Muscle layer of duodenum (tissue), 2 donors: ENCODE results near the gene UBXN2A.
A peak's percentile ranks its signal among the peaks of the same experiment; 100 is the strongest.

Experiments used
- H3K27ac ChIP-seq: one replicate; pipeline ENCODE4 v1.7.0; 2013; ENCODE audit warnings: mild to moderate bottlenecking, low read length
- H3K27me3 ChIP-seq: one replicate; pipeline ENCODE4 v1.7.0; 2013; ENCODE audit warnings: low read depth, mild to moderate bottlenecking, control low read depth, low read length
- H3K36me3 ChIP-seq, 2 donors: one replicate each; pipeline ENCODE4 v1.7.0; 2013; ENCODE audit warnings: low read length in 2 of 2, control low read depth in 1 of 2, mild to moderate bottlenecking in 1 of 2; ENCODE audit not compliant: insufficient read depth in 2 of 2, control insufficient read depth in 1 of 2
- H3K4me1 ChIP-seq, 2 donors: one replicate each; pipeline ENCODE4 v1.7.0; 2013; ENCODE audit warnings: low read length in 2 of 2, mild to moderate bottlenecking in 2 of 2, control low read depth in 1 of 2, moderate library complexity in 1 of 2; ENCODE audit not compliant: insufficient read depth in 2 of 2, control insufficient read depth in 1 of 2
- H3K4me3 ChIP-seq, 2 donors: one replicate each; pipeline ENCODE4 v1.7.0; 2013; ENCODE audit warnings: low read length in 2 of 2, low read depth in 1 of 2, mild to moderate bottlenecking in 1 of 2
- H3K9me3 ChIP-seq, 2 donors: one replicate each; pipeline ENCODE4 v1.7.0; 2013; ENCODE audit warnings: low read length in 2 of 2, control low read depth in 1 of 2, mild to moderate bottlenecking in 1 of 2; ENCODE audit not compliant: control insufficient read depth in 1 of 2
- donor health status: healthy.

Gene UBXN2A

GRCh38 chr2:24050041-24050979, 110.0 kb downstream of the UBXN2A start:
- H3K4me1 ChIP-seq = peaks cover 3 to 17% of the 10 kb centered on the region in 2 donors
- H3K36me3 ChIP-seq = no peaks in the 10 kb centered on the region
- no peaks in the 10 kb centered on the region for H3K9me3 ChIP-seq
- H3K4me3 ChIP-seq = peak overlapping the region; percentile 59 to 84
- no peaks in the 10 kb centered on the region for H3K27me3 ChIP-seq
- H3K27ac ChIP-seq = no peak overlapping the region

GRCh38 chr2:24051833-24052232, 111.6 kb downstream of the UBXN2A start:
- Histone ChIP-seq H3K36me3 (no peaks in the 10 kb centered on the region), H3K9me3 (no peaks in the 10 kb centered on the region), H3K4me1 (peaks cover 3 to 12% of the 10 kb centered on the region in 2 donors), H3K27me3 (no peaks in the 10 kb centered on the region), H3K4me3 (no peak overlapping the region), H3K27ac (no peak overlapping the region)

- Histone ChIP-seq H3K27ac (no peak overlapping the region), H3K27me3 (no peaks in the 10 kb centered on the region), H3K9me3 (no peaks in the 10 kb centered on the region), H3K4me3 (no peak overlapping the region), H3K4me1 (peaks cover 0 to 7% of the 10 kb centered on the region in 2 donors), H3K36me3 (no peaks in the 10 kb centered on the region)
Observed at GRCh38 chr2:24052951-24053350, 112.7 kb downstream of the UBXN2A start.
